GM12872 (cell line): ENCODE measurements around the gene FBXL7.

Source experiments
- TF ChIP-seq, protein P1 (sequence below): IDR thresholded peaks from 3 replicates; pipeline ENCODE4 v1.5.1; 2011; ENCODE audit warnings: low read depth, mild to moderate bottlenecking, low read length, moderate library complexity; ENCODE audit not compliant: insufficient read depth

FBXL7 gene

DNA sequence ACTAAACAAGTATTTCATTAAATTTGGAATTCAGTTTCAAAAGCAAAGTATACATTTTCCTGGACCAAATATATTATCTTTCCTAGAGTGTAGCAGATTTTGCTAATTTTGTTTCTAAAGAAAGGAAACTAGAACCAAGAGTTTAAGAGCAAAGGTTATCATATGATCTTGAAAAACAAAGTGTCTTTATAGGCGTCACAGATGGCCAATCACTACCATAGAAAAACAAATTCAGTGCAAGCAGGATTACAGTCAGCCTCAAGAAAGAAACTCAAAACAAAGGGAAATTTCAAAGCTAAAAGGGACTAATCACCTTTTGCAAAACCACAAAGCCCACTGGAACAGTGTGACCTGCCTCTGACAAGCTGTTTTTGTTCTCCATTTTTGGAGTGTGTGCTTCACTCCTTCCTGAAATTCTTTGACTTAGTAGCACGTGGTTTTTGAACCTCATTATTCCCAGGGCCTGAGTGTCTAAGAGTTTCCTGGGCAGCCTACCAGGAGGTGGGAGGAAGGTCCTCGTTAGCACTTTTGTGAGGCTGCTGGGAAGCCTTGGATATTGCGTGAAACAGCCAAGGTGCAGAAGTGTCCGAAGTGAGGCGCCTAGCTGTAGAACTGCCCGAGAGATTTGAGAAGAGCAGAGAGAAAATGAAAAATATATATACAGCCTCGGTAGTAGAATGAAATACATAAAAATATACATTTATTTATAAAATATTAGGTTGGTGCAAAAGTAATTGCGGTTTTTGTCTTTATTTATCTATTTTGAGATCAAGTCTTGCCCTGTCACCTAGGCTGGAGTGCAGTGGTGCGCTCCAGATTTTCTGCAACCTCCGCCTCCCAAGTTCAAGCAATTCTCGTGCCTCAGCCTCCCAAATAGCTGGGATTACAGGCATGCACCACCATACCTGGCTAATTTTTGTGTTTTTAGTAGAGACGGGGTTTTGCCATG, 433.6 kb downstream of the FBXL7 start:
- TF ChIP-seq, protein P1, sequence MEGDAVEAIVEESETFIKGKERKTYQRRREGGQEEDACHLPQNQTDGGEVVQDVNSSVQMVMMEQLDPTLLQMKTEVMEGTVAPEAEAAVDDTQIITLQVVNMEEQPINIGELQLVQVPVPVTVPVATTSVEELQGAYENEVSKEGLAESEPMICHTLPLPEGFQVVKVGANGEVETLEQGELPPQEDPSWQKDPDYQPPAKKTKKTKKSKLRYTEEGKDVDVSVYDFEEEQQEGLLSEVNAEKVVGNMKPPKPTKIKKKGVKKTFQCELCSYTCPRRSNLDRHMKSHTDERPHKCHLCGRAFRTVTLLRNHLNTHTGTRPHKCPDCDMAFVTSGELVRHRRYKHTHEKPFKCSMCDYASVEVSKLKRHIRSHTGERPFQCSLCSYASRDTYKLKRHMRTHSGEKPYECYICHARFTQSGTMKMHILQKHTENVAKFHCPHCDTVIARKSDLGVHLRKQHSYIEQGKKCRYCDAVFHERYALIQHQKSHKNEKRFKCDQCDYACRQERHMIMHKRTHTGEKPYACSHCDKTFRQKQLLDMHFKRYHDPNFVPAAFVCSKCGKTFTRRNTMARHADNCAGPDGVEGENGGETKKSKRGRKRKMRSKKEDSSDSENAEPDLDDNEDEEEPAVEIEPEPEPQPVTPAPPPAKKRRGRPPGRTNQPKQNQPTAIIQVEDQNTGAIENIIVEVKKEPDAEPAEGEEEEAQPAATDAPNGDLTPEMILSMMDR: no peak

DNA sequence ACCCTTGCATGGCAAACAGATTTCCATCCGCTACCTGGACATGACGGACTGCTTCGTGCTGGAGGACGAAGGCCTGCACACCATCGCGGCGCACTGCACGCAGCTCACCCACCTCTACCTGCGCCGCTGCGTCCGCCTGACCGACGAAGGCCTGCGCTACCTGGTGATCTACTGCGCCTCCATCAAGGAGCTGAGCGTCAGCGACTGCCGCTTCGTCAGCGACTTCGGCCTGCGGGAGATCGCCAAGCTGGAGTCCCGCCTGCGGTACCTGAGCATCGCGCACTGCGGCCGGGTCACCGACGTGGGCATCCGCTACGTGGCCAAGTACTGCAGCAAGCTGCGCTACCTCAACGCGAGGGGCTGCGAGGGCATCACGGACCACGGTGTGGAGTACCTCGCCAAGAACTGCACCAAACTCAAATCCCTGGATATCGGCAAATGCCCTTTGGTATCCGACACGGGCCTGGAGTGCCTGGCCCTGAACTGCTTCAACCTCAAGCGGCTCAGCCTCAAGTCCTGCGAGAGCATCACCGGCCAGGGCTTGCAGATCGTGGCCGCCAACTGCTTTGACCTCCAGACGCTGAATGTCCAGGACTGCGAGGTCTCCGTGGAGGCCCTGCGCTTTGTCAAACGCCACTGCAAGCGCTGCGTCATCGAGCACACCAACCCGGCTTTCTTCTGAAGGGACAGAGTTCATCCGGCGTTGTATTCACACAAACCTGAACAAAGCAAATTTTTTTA, 436.7 kb downstream of the FBXL7 start:
- TF ChIP-seq, protein P1: no peak

DNA sequence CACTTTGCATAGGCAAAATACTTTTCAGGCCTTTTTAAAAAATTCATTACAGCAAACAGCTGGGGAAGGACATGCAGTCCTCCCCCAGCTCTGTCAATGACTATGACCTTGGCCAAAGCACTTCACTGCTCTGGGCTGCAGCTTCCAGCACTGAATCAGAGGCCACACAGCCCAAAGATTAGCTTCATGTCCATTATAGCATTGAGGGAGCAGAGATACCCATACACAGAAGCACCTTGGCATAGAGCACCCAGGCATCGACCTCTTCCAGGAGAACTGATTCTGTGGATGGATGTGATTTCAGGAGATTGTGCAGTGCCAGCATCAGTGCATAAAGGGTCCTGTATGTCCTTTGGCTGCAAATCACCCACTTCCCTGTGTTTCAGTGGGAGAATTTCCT, 437.7 kb downstream of the FBXL7 start:
- TF ChIP-seq, protein P1: no peak

DNA sequence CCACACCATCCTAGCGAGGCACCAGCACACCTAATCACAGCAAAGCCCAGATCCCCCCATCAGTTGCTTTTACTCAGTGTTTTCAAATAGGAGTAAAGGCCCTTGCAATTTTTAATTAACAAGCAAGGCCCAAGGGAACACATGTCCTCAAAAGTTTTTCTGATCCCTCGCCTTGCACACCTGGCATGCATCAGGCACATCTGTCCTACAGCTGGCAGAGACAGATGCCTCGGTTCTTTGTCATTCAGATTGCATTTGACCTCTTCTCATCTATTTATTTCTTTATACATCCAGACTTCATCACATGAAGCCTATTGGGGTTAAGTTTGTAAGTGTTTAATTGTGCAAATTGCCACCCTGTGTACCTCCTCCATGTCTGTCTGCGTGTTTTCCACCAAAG, 438.2 kb downstream of the FBXL7 start:
- TF ChIP-seq, protein P1: no peak

DNA sequence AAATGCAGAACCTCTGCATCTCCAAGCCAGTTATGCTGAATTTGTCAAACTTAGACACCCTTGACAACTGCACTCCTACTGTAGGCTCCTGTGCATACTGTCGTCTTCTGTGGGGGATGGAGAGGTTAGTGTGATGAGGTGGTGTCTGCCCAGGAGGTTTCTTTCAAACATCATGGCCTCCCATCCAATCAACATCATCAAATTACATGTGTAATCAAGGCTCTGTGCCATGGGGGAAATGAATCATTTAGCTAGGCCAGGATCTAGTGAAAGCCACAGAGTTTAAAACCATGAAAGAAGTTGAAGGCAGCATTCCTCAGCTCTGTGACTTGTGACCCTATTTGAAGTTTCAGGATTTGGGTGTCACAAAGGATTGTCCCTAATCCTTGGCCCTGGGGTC, 439.0 kb downstream of the FBXL7 start:
- TF ChIP-seq, protein P1: no peak

DNA sequence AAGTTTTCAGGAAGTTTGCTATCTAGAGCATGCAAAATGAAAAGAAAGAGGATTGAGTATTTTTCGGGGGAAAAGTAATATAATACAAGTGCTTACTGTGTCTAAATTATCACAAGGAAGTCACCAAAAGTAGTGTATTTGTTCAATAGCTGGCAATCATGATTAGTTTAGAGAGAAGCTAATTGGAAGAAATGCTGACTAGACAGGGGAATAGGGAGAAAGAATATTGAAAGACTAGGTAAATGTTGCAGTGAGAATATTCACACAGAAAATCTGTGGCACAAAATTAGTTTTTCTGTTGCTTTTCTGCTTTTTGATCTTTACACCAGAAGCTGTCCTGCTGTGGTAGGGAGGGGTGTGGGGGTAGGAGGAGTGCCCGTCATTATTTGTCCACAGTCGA, 440.9 kb downstream of the FBXL7 start:
- TF ChIP-seq, protein P1: no peak

DNA sequence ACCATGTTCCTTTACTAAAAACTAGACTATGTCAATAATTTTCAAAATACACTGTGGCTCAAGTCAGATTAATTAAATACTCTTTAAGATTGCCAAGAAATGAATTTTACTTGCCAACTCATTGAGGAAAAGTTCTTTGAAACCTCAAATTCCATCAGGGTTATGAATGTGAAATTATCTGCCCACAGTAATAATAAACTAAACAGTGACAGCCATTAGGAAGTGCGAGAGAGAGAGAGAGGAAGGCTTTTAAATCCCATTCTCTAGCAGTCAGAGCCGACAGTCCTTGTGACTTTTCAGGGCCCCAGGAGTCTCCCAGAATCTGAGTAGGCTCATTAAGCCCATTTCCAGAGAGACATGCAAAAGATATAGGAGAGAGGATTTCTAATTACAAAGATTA, 443.5 kb downstream of the FBXL7 start:
- TF ChIP-seq, protein P1: no peak
